H1 (cell line): ENCODE data around the gene GDPD5. TPM values are rescaled to one million over a fixed set of nuclear protein-coding genes. Genes with fewer than 3 reads are reported as not detected.
A peak's percentile ranks its signal among the peaks of the same experiment; 100 is the strongest.

Experiments
- CTCF ChIA-PET: fragments of 300-600 bp; sonication (Branson Sonifier 250); formaldehyde crosslinking; loops from one replicate; lab custom pipeline; 2021; ENCODE audit not compliant: partially characterized antibody; lab: Charles Lee
- POLR2A ChIA-PET: fragments of 300-600 bp; sonication (Branson Sonifier 250); formaldehyde crosslinking; loops from one replicate; lab custom pipeline; 2021; ENCODE audit warnings: inconsistent platforms; ENCODE audit not compliant: partially characterized antibody; lab: Charles Lee
- DNase-seq, 2 experiments: peaks; one replicate each; pipeline versions ENCODE4 v3.0.0 to v3.0.0-alpha.2; 2010 to 2022; ENCODE audit warnings: low spot score in 2 of 2, low read depth in 1 of 2, mixed read lengths in 1 of 2
- FAIRE-seq: peaks from 2 replicates; lab custom pipeline; 2011; peaks lifted over from hg19 to GRCh38; lab: Jason Lieb, UNC
- H2AFZ ChIP-seq: 2 replicates; pipeline ENCODE4 v1.8.1; 2012; ENCODE audit warnings: low read length, inconsistent platforms
- H2AK5ac ChIP-seq: 2 replicates; pipeline ENCODE4 v1.6.1; 2013; ENCODE audit warnings: low read depth, low read length
- H2BK120ac ChIP-seq: replicated peaks from 2 replicates; pipeline ENCODE3; 2013; ENCODE audit warnings: low read depth, low read length, inconsistent platforms
- H2BK12ac ChIP-seq: 2 replicates; pipeline ENCODE4 v1.6.1; 2013; ENCODE audit warnings: low read depth, low read length
- H2BK15ac ChIP-seq: 2 replicates; pipeline ENCODE4 v1.6.1; 2013; ENCODE audit warnings: low read length
- H2BK20ac ChIP-seq: 2 replicates; pipeline ENCODE4 v1.6.1; 2013; ENCODE audit warnings: low read length
- H2BK5ac ChIP-seq: 2 replicates; pipeline ENCODE4 v1.6.1; 2013; ENCODE audit warnings: low read depth, low read length
- H3K14ac ChIP-seq: 2 replicates; pipeline ENCODE4 v1.6.1; 2013; ENCODE audit warnings: inconsistent platforms; ENCODE audit not compliant: insufficient read length
- H3K18ac ChIP-seq: 2 replicates; pipeline ENCODE4 v1.6.1; 2013; ENCODE audit warnings: low read length; ENCODE audit errors: extremely low read depth
- H3K23ac ChIP-seq: 2 replicates; pipeline ENCODE4 v1.6.1; 2013; ENCODE audit warnings: inconsistent platforms; ENCODE audit not compliant: insufficient read length
- H3K23me2 ChIP-seq: 2 replicates; pipeline ENCODE4 v1.6.1; 2013; ENCODE audit warnings: low read depth, low read length
- H3K27ac ChIP-seq: 2 replicates; pipeline ENCODE4 v1.6.1; 2011; ENCODE audit warnings: low read depth, low read length, inconsistent platforms
- H3K27me3 ChIP-seq, 4 experiments: replicated peaks in 1 of 4; 1 replicate in 1 of 4; 2 replicates in 3 of 4; pipeline versions ENCODE4 v1.6.1 to v1.8.1; 2011 to 2013; ENCODE audit warnings: low read length in 3 of 4, mild to moderate bottlenecking in 3 of 4, inconsistent platforms in 2 of 4, mixed read lengths in 2 of 4, moderate library complexity in 1 of 4; ENCODE audit not compliant: control insufficient read depth in 3 of 4, insufficient read depth in 3 of 4; ENCODE audit errors: extremely low read depth in 1 of 4
- H3K36me3 ChIP-seq, 4 experiments: 2 replicates each; pipeline versions ENCODE4 v1.6.1 to v1.8.1; 2011 to 2013; ENCODE audit warnings: mild to moderate bottlenecking in 4 of 4, low read length in 3 of 4, moderate library complexity in 2 of 4, control low read depth in 1 of 4, inconsistent platforms in 1 of 4; ENCODE audit not compliant: insufficient read depth in 4 of 4, control insufficient read depth in 2 of 4
- H3K4ac ChIP-seq: replicated peaks from 2 replicates; pipeline ENCODE3; 2013; ENCODE audit warnings: low read length, low read depth, mixed read lengths, inconsistent platforms; ENCODE audit not compliant: insufficient read length
- H3K4me1 ChIP-seq, 4 experiments: replicated peaks in 1 of 4; 1 replicate in 1 of 4; 2 replicates in 3 of 4; pipeline versions ENCODE4 v1.6.1 to v1.8.1; 2011 to 2013; ENCODE audit warnings: low read length in 3 of 4, inconsistent platforms in 2 of 4, mixed read lengths in 1 of 4; ENCODE audit not compliant: insufficient read depth in 4 of 4, control insufficient read depth in 3 of 4
- H3K4me2 ChIP-seq, 2 experiments: 2 replicates each; pipeline versions ENCODE4 v1.6.1 to v1.8.1; 2011 to 2013; ENCODE audit warnings: low read depth in 2 of 2, low read length in 2 of 2, control low read depth in 1 of 2, inconsistent platforms in 1 of 2, mild to moderate bottlenecking in 1 of 2; ENCODE audit not compliant: insufficient read depth in 1 of 2
- H3K4me3 ChIP-seq, 4 experiments: fragments of 200-600, 300-600 bp in 1 of 4; sonication (generic), shearing (Covaris generic), sonication (Bioruptor Twin) in 1 of 4; 2 replicates each; pipeline versions ENCODE4 v1.5.1 to v1.8.1; 2011 to 2016; ENCODE audit warnings: low read length in 4 of 4, low read depth in 3 of 4, control low read depth in 2 of 4, inconsistent platforms in 2 of 4, mild to moderate bottlenecking in 2 of 4, mixed read lengths in 1 of 4, moderate library complexity in 1 of 4; ENCODE audit not compliant: insufficient read depth in 2 of 4; ENCODE audit errors: extremely low read depth in 1 of 4
- H3K56ac ChIP-seq: replicated peaks from 2 replicates; pipeline ENCODE3; 2013; ENCODE audit warnings: low read depth, mild to moderate bottlenecking, mixed read lengths, low read length, inconsistent platforms; ENCODE audit not compliant: insufficient read length
- H3K79me1 ChIP-seq: 2 replicates; pipeline ENCODE4 v1.6.1; 2013; ENCODE audit warnings: low read depth, low read length, control low read depth
- H3K79me2 ChIP-seq, 2 experiments: 2 replicates each; pipeline versions ENCODE4 v1.6.1 to v1.8.1; 2012 to 2013; ENCODE audit warnings: low read length in 2 of 2, mild to moderate bottlenecking in 2 of 2, inconsistent platforms in 1 of 2; ENCODE audit not compliant: insufficient read depth in 2 of 2, control insufficient read depth in 1 of 2
- H3K9ac ChIP-seq, 4 experiments: replicated peaks in 1 of 4; 1 replicate in 1 of 4; 2 replicates in 3 of 4; pipeline versions ENCODE4 v1.6.1 to v1.8.1; 2011 to 2013; ENCODE audit warnings: low read depth in 3 of 4, low read length in 3 of 4, control low read depth in 2 of 4, mild to moderate bottlenecking in 2 of 4, moderate library complexity in 2 of 4, inconsistent platforms in 1 of 4; ENCODE audit errors: extremely low read depth in 1 of 4
- H3K9me3 ChIP-seq, 2 experiments: 2 replicates each; pipeline versions ENCODE4 v1.6.1 to v1.8.1; 2012 to 2013; ENCODE audit warnings: mild to moderate bottlenecking in 2 of 2, moderate library complexity in 2 of 2, control low read depth in 1 of 2, inconsistent platforms in 1 of 2, low read depth in 1 of 2, low read length in 1 of 2, mixed read lengths in 1 of 2; ENCODE audit not compliant: insufficient read depth in 2 of 2
- H4K20me1 ChIP-seq, 2 experiments: replicated peaks in 1 of 2; 2 replicates each; pipeline versions ENCODE3 to v1.8.1; 2011 to 2013; ENCODE audit warnings: inconsistent platforms in 2 of 2, low read length in 2 of 2, mild to moderate bottlenecking in 1 of 2; ENCODE audit not compliant: insufficient read depth in 2 of 2, control insufficient read depth in 1 of 2
- H4K5ac ChIP-seq: 2 replicates; pipeline ENCODE4 v1.6.1; 2013; ENCODE audit warnings: low read length, low read depth, mixed read lengths, inconsistent platforms; ENCODE audit not compliant: insufficient read length
- H4K8ac ChIP-seq: 2 replicates; pipeline ENCODE4 v1.8.0; 2013; ENCODE audit warnings: mild to moderate bottlenecking, moderate library complexity, low read length, inconsistent platforms; ENCODE audit not compliant: insufficient read depth; ENCODE audit errors: extremely low read depth
- H4K91ac ChIP-seq: replicated peaks from 2 replicates; pipeline ENCODE3; 2013; ENCODE audit warnings: low read length, mixed read lengths, inconsistent platforms; ENCODE audit not compliant: insufficient read length
- CTCF ChIP-seq, 3 experiments: IDR thresholded peaks; 1 replicate in 2 of 3; 2 replicates in 1 of 3; pipeline versions ENCODE4 v1.5.1 to v1.6.1; 2011; ENCODE audit warnings: low read length in 3 of 3, mild to moderate bottlenecking in 3 of 3, inconsistent platforms in 2 of 3, low read depth in 1 of 3, moderate library complexity in 1 of 3; ENCODE audit not compliant: insufficient read depth in 1 of 3; ENCODE audit errors: control extremely low read depth in 1 of 3
- TAF7 ChIP-seq: optimal IDR thresholded peaks from 2 replicates; pipeline ENCODE3; 2011; ENCODE audit warnings: low read depth, mild to moderate bottlenecking, inconsistent platforms, low read length, moderate library complexity, borderline replicate concordance
- WGBS, 2 experiments: shearing (Covaris generic) in 1 of 2; methylation state at CpG; one replicate each; pipeline versions ENCODE4 v1.1.6 to v1.1.7; 2013 to 2015; ENCODE audit warnings: low lambda C conversion rate in 2 of 2, mixed read lengths in 2 of 2, inconsistent platforms in 1 of 2, low coverage in 1 of 2, missing lambda C conversion rate in 1 of 2; ENCODE audit not compliant: insufficient replicate concordance in 2 of 2, insufficient coverage in 1 of 2, insufficient read length in 1 of 2; ENCODE audit errors: extremely low coverage in 1 of 2, missing lambda C conversion rate in 1 of 2; 5-methylcytosine and 5-hydroxymethylcytosine counted together
- polyA plus RNA-seq, 7 experiments: library from polyadenylated mRNA; depleted of rRNA in 3 of 7; stranded (reverse) in 5 of 7; unstranded in 2 of 7; fragments of >200 nt in 5 of 7; fragments of 200-250 nt in 2 of 7; gene quantifications; 1 replicate in 5 of 7; 2 replicates in 1 of 7; 4 replicates in 1 of 7; pipeline versions ENCODE4 v1.2.1 to v1.2.3, GENCODE V29; 2011 to 2013; ENCODE audit warnings: missing spikeins in 2 of 7, mixed read lengths in 2 of 7
- total RNA-seq: library from RNA; stranded (reverse); fragmentation: NEBNext Ultra II Directional; extraction: Animal tissue kit (Norgen Biotek cat#: 25700); gene quantifications from 2 replicates; pipeline ENCODE4 v1.2.1, GENCODE V29; 2021

GDPD5 gene
- total and polyA plus RNA-seq, 2 of the 8 experiments (the other 6 are each of a cell fraction or from before 2014, with no cell fraction given) = 7.8 to 8.6 TPM

GRCh38 chr11:75421035-75421602 is 104.6 kb downstream of the GDPD5 start:
- no peak overlapping the region for H3K56ac ChIP-seq
- POLR2A ChIA-PET = interaction anchor here (1.9 to 27.9 kb wide), 3 partner anchors 8 to 20 kb away, joined by 4 to 570 read pairs (median 36); partner anchors contain the start of gene RPS3
- H4K5ac ChIP-seq = no peak overlapping the region
- H3K36me3 ChIP-seq = peaks cover 0 to 14% (median 0%) of the 10 kb centered on the region in 4 experiments; a peak in 3 of 8 replicates
- no peak overlapping the region for H2BK12ac ChIP-seq
- TF ChIP-seq CTCF (IDR thresholded peaks at IDR 0.05; ENCODE audit: control extremely low read depth in 1 of 3, insufficient read depth in 1 of 3, low read depth in 1 of 3, low read length in 3 of 3) (peak in 1 of 3 experiments; percentile 8; a peak in 1 of 4 replicates), TAF7 (no peak)
- no peak overlapping the region for H3K4me3 ChIP-seq
- H3K4me1 ChIP-seq = peaks cover 0 to 5% (median 3%) of the 10 kb centered on the region in 4 experiments; a peak in 3 of 7 replicates
- no peak overlapping the region for H3K14ac ChIP-seq
- peaks cover 2 to 6% of the 10 kb centered on the region in 2 experiments for H4K20me1 ChIP-seq
- DNase-seq = no peak
- no peak overlapping the region for H2BK5ac ChIP-seq
- H3K79me1 ChIP-seq = no peaks in the 10 kb centered on the region
- no peak overlapping the region for H3K4ac ChIP-seq
- no peak overlapping the region for H3K23ac ChIP-seq
- no peak overlapping the region for H2AK5ac ChIP-seq
- no peaks in the 10 kb centered on the region for H3K79me2 ChIP-seq
- H3K18ac ChIP-seq = no peak overlapping the region
- CTCF ChIA-PET = interaction anchor here (0.7 to 18.5 kb wide), 8 partner anchors 11 to 141 kb away, joined by 3 to 201 read pairs (median 5); no protein-coding TSS in a partner anchor
- H2BK120ac ChIP-seq = no peak overlapping the region
- H4K8ac ChIP-seq = no peak overlapping the region
- no peak overlapping the region for H2BK15ac ChIP-seq
- no peaks in the 10 kb centered on the region for H3K27me3 ChIP-seq
- H3K9me3 ChIP-seq = no peaks in the 10 kb centered on the region
- H3K23me2 ChIP-seq = no peaks in the 10 kb centered on the region
- H2AFZ ChIP-seq = no peak overlapping the region
- no peak for FAIRE-seq
- WGBS, 2 experiments = 93% methylated on average over 11 of the region's 11 CpGs; no CpG with 5 or more reads in 1 of the 2 experiments
- H2BK20ac ChIP-seq = no peak overlapping the region
- H3K9ac ChIP-seq = no peak overlapping the region
- H4K91ac ChIP-seq = no peak overlapping the region
- no peak overlapping the region for H3K27ac ChIP-seq
- no peak overlapping the region for H3K4me2 ChIP-seq
